Trophoblast cell (in vitro differentiated cells and primary cell): Measurements from ENCODE around the gene AGAP1.

Source experiments
- DNase-seq, 2 donors: peaks; one replicate each; pipeline ENCODE4 v3.0.0-alpha.2; 2016
- H2AFZ ChIP-seq: 2 replicates; pipeline ENCODE4 v1.6.1; 2013; ENCODE audit warnings: low read length, moderate library complexity, mild to moderate bottlenecking; ENCODE audit not compliant: insufficient read depth, poor library complexity
- H2AK5ac ChIP-seq: 2 replicates; pipeline ENCODE4 v1.6.1; 2013; ENCODE audit warnings: mild to moderate bottlenecking, low read length
- H2BK120ac ChIP-seq: 2 replicates; pipeline ENCODE4 v1.6.1; 2013; ENCODE audit warnings: low read length, mild to moderate bottlenecking, moderate library complexity; ENCODE audit not compliant: insufficient read depth, poor library complexity
- H2BK12ac ChIP-seq: 2 replicates; pipeline ENCODE4 v1.6.1; 2013; ENCODE audit warnings: mild to moderate bottlenecking, low read length, moderate library complexity
- H2BK5ac ChIP-seq: 2 replicates; pipeline ENCODE4 v1.6.1; 2013; ENCODE audit warnings: low read length, low read depth, moderate library complexity, mild to moderate bottlenecking; ENCODE audit not compliant: poor library complexity
- H3K14ac ChIP-seq: 2 replicates; pipeline ENCODE4 v1.6.1; 2013; ENCODE audit warnings: mild to moderate bottlenecking, low read length
- H3K18ac ChIP-seq: 2 replicates; pipeline ENCODE4 v1.6.1; 2013; ENCODE audit warnings: mild to moderate bottlenecking, low read length
- H3K23ac ChIP-seq: 2 replicates; pipeline ENCODE4 v1.6.1; 2013; ENCODE audit warnings: low read length
- H3K27ac ChIP-seq: 2 replicates; pipeline ENCODE4 v1.5.1; 2013; ENCODE audit warnings: low read depth, mild to moderate bottlenecking, inconsistent platforms, low read length, moderate library complexity
- H3K27me3 ChIP-seq: 2 replicates; pipeline ENCODE4 v1.6.1; 2013; ENCODE audit warnings: inconsistent platforms, mild to moderate bottlenecking, low read length, moderate library complexity; ENCODE audit not compliant: insufficient read depth
- H3K36me3 ChIP-seq, 2 experiments: 1 replicate in 1 of 2; 2 replicates in 1 of 2; pipeline ENCODE4 v1.6.1; 2013; ENCODE audit warnings: low read length in 2 of 2, mild to moderate bottlenecking in 2 of 2, moderate library complexity in 1 of 2; ENCODE audit not compliant: insufficient read depth in 2 of 2, control insufficient read depth in 1 of 2
- H3K4ac ChIP-seq: 2 replicates; pipeline ENCODE4 v1.6.1; 2013; ENCODE audit warnings: low read depth, mild to moderate bottlenecking, low read length, moderate library complexity
- H3K4me1 ChIP-seq, 2 experiments: 1 replicate in 1 of 2; 2 replicates in 1 of 2; pipeline ENCODE4 v1.6.1; 2013; ENCODE audit warnings: low read length in 2 of 2, mild to moderate bottlenecking in 2 of 2, moderate library complexity in 1 of 2; ENCODE audit not compliant: insufficient read depth in 2 of 2, control insufficient read depth in 1 of 2
- H3K4me2 ChIP-seq: 2 replicates; pipeline ENCODE4 v1.6.1; 2013; ENCODE audit warnings: inconsistent platforms, mild to moderate bottlenecking, low read length, moderate library complexity
- H3K4me3 ChIP-seq: 2 replicates; pipeline ENCODE4 v1.5.1; 2013; ENCODE audit warnings: mild to moderate bottlenecking, low read depth, low read length, inconsistent platforms
- H3K79me1 ChIP-seq: one replicate; pipeline ENCODE4 v1.6.1; 2013; ENCODE audit warnings: low read length
- H3K79me2 ChIP-seq: 2 replicates; pipeline ENCODE4 v1.6.1; 2013; ENCODE audit warnings: low read length, mild to moderate bottlenecking; ENCODE audit not compliant: control insufficient read depth, insufficient read depth, poor library complexity
- H3K9ac ChIP-seq: 2 replicates; pipeline ENCODE4 v1.6.1; 2013; ENCODE audit warnings: mild to moderate bottlenecking, low read length
- H3K9me3 ChIP-seq: 2 replicates; pipeline ENCODE4 v1.6.1; 2013; ENCODE audit warnings: low read depth, mild to moderate bottlenecking, control low read depth, inconsistent platforms, low read length; ENCODE audit not compliant: insufficient read depth
- H4K12ac ChIP-seq: 2 replicates; pipeline ENCODE4 v1.6.1; 2013; ENCODE audit warnings: low read depth, mild to moderate bottlenecking, low read length, moderate library complexity
- H4K8ac ChIP-seq: 2 replicates; pipeline ENCODE4 v1.6.1; 2013; ENCODE audit warnings: low read depth, mild to moderate bottlenecking, low read length, moderate library complexity
- H4K91ac ChIP-seq: one replicate; pipeline ENCODE4 v1.6.1; 2013; ENCODE audit warnings: low read depth, mild to moderate bottlenecking, low read length, moderate library complexity
- WGBS: extraction: QIAGEN DNeasy Blood & Tissue Kit; methylation state at CpG from one replicate; pipeline ENCODE4 v1.1.7; 2013; ENCODE audit warnings: missing lambda C conversion rate; ENCODE audit not compliant: insufficient read length, insufficient coverage; ENCODE audit errors: extremely low coverage; 5-methylcytosine and 5-hydroxymethylcytosine counted together

The AGAP1 gene

GRCh38 chr2:235533198-235533597 is 39.4 kb downstream of the AGAP1 start:
- no peaks in the 10 kb centered on the region for H3K27me3 ChIP-seq
- peaks cover 7% of the 10 kb centered on the region for H3K79me2 ChIP-seq
- H2AK5ac ChIP-seq, result no peak overlapping the region
- no peak overlapping the region for H4K91ac ChIP-seq
- H2BK5ac ChIP-seq, result no peak overlapping the region
- H3K14ac ChIP-seq, result no peak overlapping the region
- peaks cover 2% of the 10 kb centered on the region for H3K9me3 ChIP-seq
- no peak overlapping the region for H2BK120ac ChIP-seq
- H3K36me3 ChIP-seq, result no peaks in the 10 kb centered on the region
- H3K4me3 ChIP-seq, result no peak overlapping the region
- no peak overlapping the region for H2BK12ac ChIP-seq
- no peak overlapping the region for H3K23ac ChIP-seq
- H3K79me1 ChIP-seq, result no peaks in the 10 kb centered on the region
- DNase-seq, result no peak
- no peak overlapping the region for H4K12ac ChIP-seq
- H3K27ac ChIP-seq, result no peak overlapping the region
- no peak overlapping the region for H3K4me2 ChIP-seq
- no peak overlapping the region for H2AFZ ChIP-seq
- no peaks in the 10 kb centered on the region for H3K4me1 ChIP-seq
- no peak overlapping the region for H3K18ac ChIP-seq
- H3K4ac ChIP-seq, result no peak overlapping the region
- no peak overlapping the region for H4K8ac ChIP-seq
- WGBS, result no CpG with 5 or more reads among the region's 3 CpGs
- no peak overlapping the region for H3K9ac ChIP-seq

- no peaks in the 10 kb centered on the region for H3K4me1 ChIP-seq
- H3K9me3 ChIP-seq, result peaks cover 2% of the 10 kb centered on the region
- H3K79me2 ChIP-seq, result peaks cover 7% of the 10 kb centered on the region
- no peak overlapping the region for H3K27ac ChIP-seq
- H3K18ac ChIP-seq, result no peak overlapping the region
- no peak overlapping the region for H3K14ac ChIP-seq
- WGBS, result no CpG with 5 or more reads among the region's 20 CpGs
- no peak for DNase-seq
- H2BK120ac ChIP-seq, result no peak overlapping the region
- H4K12ac ChIP-seq, result no peak overlapping the region
- no peak overlapping the region for H2BK12ac ChIP-seq
- no peaks in the 10 kb centered on the region for H3K79me1 ChIP-seq
- H2BK5ac ChIP-seq, result no peak overlapping the region
- no peak overlapping the region for H2AK5ac ChIP-seq
- no peak overlapping the region for H4K8ac ChIP-seq
- no peak overlapping the region for H3K9ac ChIP-seq
- H3K23ac ChIP-seq, result no peak overlapping the region
- no peak overlapping the region for H3K4me2 ChIP-seq
- H3K4ac ChIP-seq, result no peak overlapping the region
- no peak overlapping the region for H2AFZ ChIP-seq
- no peaks in the 10 kb centered on the region for H3K36me3 ChIP-seq
- no peaks in the 10 kb centered on the region for H3K27me3 ChIP-seq
- H4K91ac ChIP-seq, result no peak overlapping the region
- H3K4me3 ChIP-seq, result no peak overlapping the region
These were observed 40.0 kb downstream of the AGAP1 start for GRCh38 chr2:235533616-235534385.

- Histone ChIP-seq H4K91ac (no peak overlapping the region), H2AFZ (no peak overlapping the region), H3K27me3 (no peaks in the 10 kb centered on the region), H3K79me2 (peaks cover 5% of the 10 kb centered on the region), H2AK5ac (no peak overlapping the region), H3K23ac (no peak overlapping the region), H3K18ac (no peak overlapping the region), H3K9me3 (peaks cover 2% of the 10 kb centered on the region), H4K8ac (no peak overlapping the region), H2BK120ac (no peak overlapping the region), H3K4me2 (no peak overlapping the region), H3K36me3 (no peaks in the 10 kb centered on the region), H3K4me1 (no peaks in the 10 kb centered on the region), H3K4ac (no peak overlapping the region), H3K27ac (no peak overlapping the region), H3K4me3 (no peak overlapping the region), H3K79me1 (no peaks in the 10 kb centered on the region), H4K12ac (no peak overlapping the region), H3K14ac (no peak overlapping the region), H2BK12ac (no peak overlapping the region), H3K9ac (no peak overlapping the region), H2BK5ac (no peak overlapping the region)
- WGBS, result no CpG with 5 or more reads among the region's 32 CpGs
- no peak for DNase-seq
These were observed 41.0 kb downstream of the AGAP1 start for GRCh38 chr2:235534678-235535422.

GRCh38 chr2:235535423-235536130 is 41.7 kb downstream of the AGAP1 start:
- H3K27me3 ChIP-seq, result no peaks in the 10 kb centered on the region
- H4K12ac ChIP-seq, result no peak overlapping the region
- no peak overlapping the region for H3K4me3 ChIP-seq
- H3K79me2 ChIP-seq, result peaks cover 5% of the 10 kb centered on the region
- H4K8ac ChIP-seq, result no peak overlapping the region
- no peak for DNase-seq
- H3K27ac ChIP-seq, result no peak overlapping the region
- no peak overlapping the region for H2BK12ac ChIP-seq
- H2AK5ac ChIP-seq, result no peak overlapping the region
- no peak overlapping the region for H3K4me2 ChIP-seq
- H2AFZ ChIP-seq, result no peak overlapping the region
- H3K14ac ChIP-seq, result no peak overlapping the region
- H3K36me3 ChIP-seq, result no peaks in the 10 kb centered on the region
- no peak overlapping the region for H3K18ac ChIP-seq
- H2BK120ac ChIP-seq, result no peak overlapping the region
- no peaks in the 10 kb centered on the region for H3K79me1 ChIP-seq
- no CpG with 5 or more reads among the region's 25 CpGs for WGBS
- no peak overlapping the region for H3K4ac ChIP-seq
- no peak overlapping the region for H3K9ac ChIP-seq
- H3K9me3 ChIP-seq, result no peaks in the 10 kb centered on the region
- no peak overlapping the region for H3K23ac ChIP-seq
- no peak overlapping the region for H2BK5ac ChIP-seq
- no peaks in the 10 kb centered on the region for H3K4me1 ChIP-seq
- H4K91ac ChIP-seq, result no peak overlapping the region
